H4 (cell line): ENCODE results near the gene DAP. TPM values are rescaled to one million over a fixed set of nuclear protein-coding genes. Genes with fewer than 3 reads are reported as not detected.
A peak's percentile ranks its signal among the peaks of the same experiment; 100 is the strongest.
"Not testable (repeated sequence)": the region's sequence is repeated elsewhere in the genome, so short reads cannot be mapped to it uniquely, and the experiment has no call there.

Experiments used
- DNase-seq: peaks from one replicate; pipeline ENCODE4 v3.0.0-alpha.2; 2015; ENCODE audit warnings: low spot score
- total RNA-seq: library from RNA; depleted of rRNA; stranded (reverse); fragments of >200 nt; shearing (Covaris generic); gene quantifications from 2 replicates; pipeline ENCODE4 v1.2.3, GENCODE V29; 2014; rRNA removed

Gene DAP
- total RNA-seq, 1 experiment from 2014 or later, result 38.0 TPM

GRCh38 chr5:10633271-10634049, 127.6 kb downstream of the DAP start:
- DNase-seq, result no peak

DNA sequence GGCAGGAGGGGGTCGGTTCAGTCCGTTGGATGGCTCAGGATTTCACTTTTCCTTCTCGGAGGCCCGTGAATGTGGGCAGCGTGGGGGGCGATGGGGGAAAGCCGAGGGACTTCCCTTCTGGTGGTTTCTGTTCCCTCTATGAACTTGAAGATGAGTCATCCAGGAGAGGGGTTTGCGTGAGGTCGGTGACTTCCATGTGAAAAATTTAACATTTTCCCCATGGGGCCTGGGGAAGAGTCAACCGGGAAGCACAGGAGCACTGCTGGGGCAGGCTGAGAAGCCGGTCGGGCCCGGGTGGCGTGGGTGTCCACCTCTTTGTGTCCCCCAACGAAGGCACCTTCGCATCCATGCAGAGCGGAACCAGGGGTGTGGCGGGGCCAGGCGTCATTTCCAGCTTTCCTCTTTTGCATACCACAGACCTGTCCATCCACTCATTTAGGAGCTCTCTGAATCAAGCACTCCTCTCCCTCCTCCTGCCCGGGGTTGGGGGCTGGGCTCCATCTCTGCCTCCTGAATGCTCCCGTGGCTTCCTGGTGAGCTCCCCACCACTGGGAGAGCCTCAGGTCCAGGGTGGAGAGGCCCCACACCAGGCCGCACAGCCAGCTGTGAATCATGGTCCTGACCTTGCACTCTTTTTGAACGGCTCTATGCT, 128.8 kb downstream of the DAP start:
- DNase-seq, result peak; percentile 66

DNA sequence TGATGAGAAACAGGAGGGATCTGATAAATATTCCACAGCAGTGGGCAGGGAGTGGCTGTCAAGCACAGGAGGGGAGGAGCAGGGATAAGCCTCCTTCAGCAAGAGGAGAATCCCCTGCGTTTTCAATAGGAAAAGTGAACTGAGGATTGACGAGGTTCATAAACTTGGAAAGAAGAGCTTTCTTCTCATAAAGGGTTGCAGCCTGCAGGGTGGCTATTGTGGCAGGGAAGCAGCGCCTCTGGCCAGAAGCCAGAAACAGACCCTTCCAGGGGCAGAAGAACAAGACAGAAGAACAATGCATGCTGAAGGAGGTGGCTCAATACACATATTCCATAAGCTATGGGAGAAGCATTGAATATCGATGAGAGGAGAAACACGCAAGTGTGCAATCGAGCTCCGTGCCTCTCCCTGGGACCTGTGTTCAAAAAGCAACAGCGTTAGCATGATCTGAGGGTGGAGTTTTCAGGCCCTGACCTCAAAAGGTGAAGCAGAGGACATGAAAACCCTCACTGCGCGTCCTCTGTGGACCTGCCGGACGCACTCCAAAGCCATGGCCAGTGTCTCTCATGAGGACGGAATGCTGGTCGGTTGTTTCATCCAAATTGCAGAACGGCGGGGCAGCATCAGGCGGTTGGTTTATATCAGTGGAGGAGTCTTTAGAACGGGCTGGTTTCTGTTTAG, 129.6 kb downstream of the DAP start:
- no peak for DNase-seq

DNA sequence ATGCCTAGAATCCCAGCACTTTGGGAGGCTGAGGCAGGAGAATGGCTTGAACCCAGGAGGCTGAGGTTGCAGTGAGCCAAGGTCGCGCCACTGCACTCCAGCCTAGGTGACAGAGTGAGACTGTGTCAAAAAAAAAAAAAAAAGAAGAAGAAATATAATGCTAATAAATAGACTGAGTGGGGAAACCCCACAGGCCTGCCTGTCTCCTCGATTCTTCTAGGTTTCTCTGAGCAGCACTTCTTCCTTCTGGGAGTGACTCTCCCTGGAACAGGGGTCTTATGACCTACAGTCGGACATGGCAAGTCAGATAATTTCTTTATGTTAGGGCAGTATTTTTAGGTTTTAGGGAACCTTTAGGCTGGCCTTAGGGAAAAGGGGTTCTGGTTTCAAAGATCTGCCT, 130.3 kb downstream of the DAP start:
- not testable (repeated sequence) for DNase-seq

GRCh38 chr5:10630126-10630525, 130.9 kb downstream of the DAP start:
- DNase-seq, result no peak

GRCh38 chr5:10629682-10630081, 131.4 kb downstream of the DAP start:
- no peak for DNase-seq

Other genes starting within 250 kb of the DAP start
- 1.1 and 1.3 TPM in 2 replicates for gene ANKRD33B, start 197.2 kb downstream of the DAP start, total RNA-seq